KBM-7 (cell line): ENCODE measurements around the gene IRF6.
"Not testable (repeated sequence)": the region's sequence is repeated elsewhere in the genome, so short reads cannot be mapped to it uniquely, and the experiment has no call there.

Source experiments
- DNase-seq: peaks from one replicate; pipeline ENCODE4 v3.0.0-alpha.2; 2015
- in situ Hi-C: fragments of 300-500 bp; cut with MboI; formaldehyde crosslinking; loops from 2 replicates; pipeline ENCODE4 v1.14.3; 2020; ENCODE audit warnings: low sequenced_read_pairs, low pct_unique_long_range_greater_than_20kb, mixed read lengths

The IRF6 gene

DNA sequence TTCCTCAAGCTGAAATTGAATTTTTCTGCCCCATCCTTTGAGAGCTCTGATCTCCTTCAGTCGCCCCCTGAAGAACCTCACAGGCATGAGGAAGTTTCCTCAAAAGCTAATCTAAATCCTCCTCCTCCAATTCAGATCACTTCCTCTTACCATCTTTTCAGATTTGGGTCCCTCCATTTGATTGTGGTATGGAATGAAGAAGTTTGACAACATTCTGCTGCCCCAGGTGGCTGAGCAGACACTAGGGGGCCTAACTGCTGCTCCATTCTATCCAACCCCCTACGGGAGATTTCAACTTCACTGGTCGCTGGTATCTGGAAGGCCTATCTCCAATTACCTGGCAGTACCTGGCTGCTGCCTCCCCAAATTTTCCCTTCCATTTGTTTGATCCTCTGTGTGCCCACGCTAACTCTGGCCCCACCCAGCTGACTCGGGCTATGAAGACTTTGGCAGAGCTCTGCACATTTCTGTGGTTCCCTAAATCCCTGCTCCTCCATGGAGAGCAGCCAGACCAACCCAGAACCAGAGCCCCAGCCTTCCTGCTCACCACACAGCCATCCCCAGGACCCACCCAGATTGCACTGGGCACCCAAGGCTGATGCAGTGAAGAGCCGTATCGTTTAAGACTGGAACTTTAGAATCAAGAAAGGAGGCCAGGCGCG, 7.8 kb downstream of the IRF6 start:
- peak; percentile 71 for DNase-seq
- in situ Hi-C loops = no loop called here

- DNase-seq, in situ Hi-C loops: not testable (repeated sequence)
Observed at GRCh38 chr1:209793711-209794110, 12.2 kb downstream of the IRF6 start.

DNA sequence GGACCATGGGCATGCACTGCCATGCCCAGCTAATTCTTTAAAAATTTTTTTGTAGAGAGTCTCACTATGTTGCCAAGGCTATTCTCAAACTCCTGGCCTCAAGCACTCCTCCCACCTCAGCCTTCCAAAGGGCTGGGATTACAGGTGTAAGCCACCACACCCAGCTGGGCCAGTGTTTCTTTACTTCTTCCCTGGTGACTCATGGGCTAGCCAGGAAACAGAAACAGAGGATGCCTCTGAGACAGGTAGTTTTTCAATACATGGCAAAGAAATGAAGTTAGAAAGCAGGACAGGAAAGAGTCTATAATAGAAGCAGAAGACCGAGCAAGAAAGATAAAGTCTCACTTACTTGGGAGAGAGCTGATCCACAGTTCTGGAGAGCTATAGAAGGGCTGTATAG, 14.0 kb downstream of the IRF6 start:
- no peak for DNase-seq
- in situ Hi-C loops = no loop called here

GRCh38 chr1:209790286-209791193, 15.4 kb downstream of the IRF6 start:
- in situ Hi-C loops = no loop called here
- DNase-seq = no peak

DNA sequence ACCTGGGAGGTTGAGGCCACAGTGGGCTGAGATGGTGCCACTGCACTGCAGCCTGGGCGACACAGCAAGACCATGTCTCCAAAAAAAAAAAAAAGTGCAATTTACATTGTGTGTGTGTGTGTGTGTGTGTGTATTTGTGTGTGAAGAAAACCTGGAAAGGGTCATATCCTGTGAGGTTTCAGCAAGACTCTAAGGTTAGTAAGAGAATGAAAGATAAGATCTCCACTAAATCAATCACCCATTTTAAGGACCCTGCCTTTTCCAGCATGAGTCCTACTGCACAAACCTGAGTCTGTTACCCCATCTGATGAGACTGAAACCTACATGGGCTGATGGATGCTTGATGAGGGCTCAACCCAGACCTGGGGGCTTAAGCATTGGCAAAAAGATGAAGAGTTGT, 16.7 kb downstream of the IRF6 start:
- no peak for DNase-seq
- in situ Hi-C loops = no loop called here

DNA sequence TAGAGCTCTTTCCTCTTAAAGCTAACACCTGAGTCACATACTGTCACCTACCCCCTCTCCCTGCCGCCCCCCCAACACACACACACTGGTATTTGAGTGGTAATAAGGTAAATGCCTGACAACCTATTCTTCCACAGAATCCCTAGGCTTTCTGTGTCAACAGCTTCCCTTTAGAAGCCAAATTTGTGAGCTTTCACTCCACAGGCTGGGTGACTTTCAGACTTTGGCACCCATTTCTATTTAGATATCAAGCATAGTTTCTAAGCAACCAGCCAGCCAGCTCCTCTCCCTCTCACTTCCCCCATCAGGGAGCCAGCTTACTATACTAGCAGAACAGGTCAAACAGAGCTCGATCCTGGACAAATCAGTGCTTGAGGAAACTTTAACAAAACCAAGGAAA, 18.4 kb downstream of the IRF6 start:
- in situ Hi-C loops = no loop called here
- DNase-seq = no peak

- in situ Hi-C loops = no loop called here
- DNase-seq = no peak
Observed at GRCh38 chr1:209786146-209786545, 19.8 kb downstream of the IRF6 start.

DNA sequence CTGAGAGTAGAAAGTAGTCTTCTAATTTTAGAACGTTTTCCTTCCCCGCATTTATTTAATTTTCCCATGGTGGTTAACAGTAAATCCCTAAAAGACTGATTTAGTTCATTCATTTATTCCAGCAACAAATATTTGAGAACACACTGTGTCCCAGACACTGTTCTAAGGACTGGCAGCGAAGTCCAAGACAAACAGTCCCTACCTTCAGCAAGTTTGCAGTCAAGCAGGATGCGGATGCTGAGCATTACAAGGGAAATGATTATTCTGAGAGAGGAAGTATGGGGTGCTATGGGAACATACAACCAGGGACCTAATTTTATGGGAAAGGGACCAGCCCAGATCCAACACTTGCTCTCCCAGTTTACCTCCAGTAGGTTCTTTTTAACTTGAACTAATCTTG, 20.4 kb downstream of the IRF6 start:
- in situ Hi-C loops = no loop called here
- DNase-seq = no peak

GRCh38 chr1:209784265-209785169, 21.4 kb downstream of the IRF6 start, which contains the start of gene C1orf74:
C1orf74 (minus strand) TSS chr1:209784559; CDS start chr1:209783634, 925 bp downstream.
- DNase-seq = peak; percentile 99
- in situ Hi-C loops = no loop called here

DNA sequence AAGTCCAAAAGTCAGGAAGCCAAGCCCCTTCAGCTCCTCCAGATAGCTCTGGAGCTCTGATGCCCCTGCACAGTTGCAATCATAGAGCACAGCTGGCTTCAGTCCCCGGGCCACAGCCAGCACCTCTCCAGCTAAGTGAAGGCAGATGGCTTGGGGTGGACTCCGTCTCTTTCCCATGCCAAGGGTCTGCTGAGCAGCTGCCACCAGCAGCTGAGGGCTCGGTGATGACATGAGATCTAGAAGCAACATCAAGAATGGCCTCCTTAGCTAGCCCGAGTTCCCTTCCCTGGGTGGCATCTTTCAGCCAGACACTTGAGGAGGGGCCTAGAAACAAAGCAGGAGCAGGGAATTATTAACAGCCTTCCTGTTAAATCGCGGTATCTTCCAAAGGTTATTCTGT, 22.6 kb downstream of the IRF6 start:
- DNase-seq = no peak
- in situ Hi-C loops = no loop called here

DNA sequence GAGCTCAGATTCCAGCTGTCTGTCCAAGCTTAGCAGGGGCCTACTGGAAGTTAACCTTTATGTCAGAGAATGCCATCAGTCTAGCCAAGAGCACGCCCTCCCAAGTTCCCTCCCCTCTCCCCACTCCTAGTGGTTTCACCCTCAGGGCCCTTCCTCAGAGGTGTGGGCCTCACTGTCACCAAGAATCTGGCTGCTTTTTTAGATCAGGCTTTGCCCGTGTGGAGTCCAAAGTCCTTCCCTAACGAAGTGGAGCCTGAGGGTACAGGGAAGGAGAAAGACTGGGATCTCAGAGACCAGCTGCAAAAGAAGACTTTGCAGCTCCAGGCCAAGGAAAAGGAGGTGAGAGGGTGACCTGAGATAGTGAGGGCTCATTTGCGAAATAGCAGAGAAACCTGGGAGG, 25.7 kb downstream of the IRF6 start:
- in situ Hi-C loops = no loop called here
- no peak for DNase-seq

- in situ Hi-C loops = no loop called here
- no peak for DNase-seq
Observed at GRCh38 chr1:209778102-209778501, 27.8 kb downstream of the IRF6 start.

DNA sequence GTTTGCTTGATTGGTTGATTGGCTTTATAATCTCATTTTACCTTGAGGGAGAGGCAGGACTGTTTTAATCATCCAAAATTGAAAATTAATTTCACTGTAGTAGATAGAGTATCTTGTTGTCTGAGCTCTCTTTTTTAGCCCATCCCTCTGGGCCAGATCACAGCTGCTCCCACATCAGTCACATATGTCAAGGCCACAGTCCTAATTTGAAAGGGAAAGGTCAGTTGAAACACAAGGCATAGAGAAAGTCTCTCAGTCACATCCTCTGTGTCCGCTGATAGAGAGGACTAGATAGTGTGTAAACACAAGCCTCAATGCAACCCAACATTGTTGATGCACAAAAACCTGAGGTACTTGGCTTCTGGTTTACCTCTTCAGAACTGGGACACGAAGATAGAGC, 28.4 kb downstream of the IRF6 start:
- DNase-seq = no peak
- in situ Hi-C loops = no loop called here

DNA sequence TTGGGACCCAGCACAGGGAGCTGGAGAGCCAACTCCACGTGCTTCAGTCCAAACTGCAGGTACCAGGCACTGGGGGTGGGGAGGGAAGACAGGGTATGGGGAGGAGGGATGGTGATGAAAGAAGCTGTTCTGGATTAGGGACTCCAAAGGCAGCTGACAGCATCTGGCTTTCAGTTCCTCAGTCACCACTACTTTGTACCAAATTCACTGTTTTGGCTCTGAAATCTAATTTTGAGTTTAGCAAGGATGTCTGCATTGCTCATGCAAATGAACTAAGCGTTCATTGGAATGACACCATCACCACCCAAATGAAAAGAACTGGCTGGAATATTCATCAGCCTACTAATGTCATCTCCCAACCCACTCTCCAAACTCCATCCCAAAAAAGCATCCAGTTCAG, 30.3 kb downstream of the IRF6 start:
- in situ Hi-C loops = no loop called here
- DNase-seq = no peak

DNA sequence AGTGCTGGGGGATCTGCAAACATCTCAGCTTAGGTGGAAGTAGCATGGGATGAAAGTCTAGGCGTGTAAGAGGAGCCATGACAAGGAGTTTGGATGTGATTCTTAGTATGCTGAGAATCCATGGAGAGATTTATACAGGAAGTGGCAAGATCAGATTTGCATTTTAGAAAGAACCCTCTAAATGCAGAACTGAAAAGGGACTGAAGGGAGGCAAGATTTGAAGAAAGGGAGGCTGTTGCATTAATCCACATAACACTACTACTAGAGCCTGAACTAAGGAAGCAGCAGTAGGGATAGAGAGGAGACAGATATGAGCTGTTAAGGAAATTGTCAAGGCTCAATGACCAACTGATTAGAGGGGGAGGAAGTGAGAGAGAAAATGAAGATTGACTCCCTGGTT, 31.4 kb downstream of the IRF6 start:
- in situ Hi-C loops = no loop called here
- no peak for DNase-seq

- in situ Hi-C loops = no loop called here
- DNase-seq = no peak
Observed at GRCh38 chr1:209772126-209772525, 33.8 kb downstream of the IRF6 start.

GRCh38 chr1:209770636-209771415, 35.1 kb downstream of the IRF6 start:
- DNase-seq = no peak
- in situ Hi-C loops = no loop called here

DNA sequence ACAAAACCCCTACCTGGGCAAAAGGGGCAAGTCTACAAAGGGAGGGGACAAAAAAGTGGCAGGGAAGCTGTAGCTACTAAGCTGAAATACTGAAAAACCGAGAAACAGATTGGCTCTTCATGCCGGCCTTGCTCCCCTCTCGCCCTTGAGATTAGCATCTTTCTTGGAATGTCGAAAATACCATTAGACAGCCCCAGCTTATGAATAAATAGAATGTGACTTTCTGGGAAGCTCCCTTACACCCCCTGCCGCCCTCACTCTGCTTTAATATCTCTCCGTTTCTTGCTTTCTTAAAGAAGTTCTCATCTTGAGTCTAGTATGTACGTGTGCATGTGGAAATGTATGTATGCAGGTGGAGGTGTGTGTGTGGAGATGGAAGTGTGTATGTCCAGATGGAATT, 36.0 kb downstream of the IRF6 start:
- in situ Hi-C loops = no loop called here
- DNase-seq = no peak
